ENCODE measurements around the gene DACT2.
"Not testable (repeated sequence)": the region's sequence is repeated elsewhere in the genome, so short reads cannot be mapped to it uniquely, and the experiment has no call there.

DACT2 gene

GRCh38 chr6:168326294-168327261, 7.0 kb upstream of the DACT2 start:
- no peak for DNase-seq (ENCODE audit: low read depth in 2 of 2)

DNA sequence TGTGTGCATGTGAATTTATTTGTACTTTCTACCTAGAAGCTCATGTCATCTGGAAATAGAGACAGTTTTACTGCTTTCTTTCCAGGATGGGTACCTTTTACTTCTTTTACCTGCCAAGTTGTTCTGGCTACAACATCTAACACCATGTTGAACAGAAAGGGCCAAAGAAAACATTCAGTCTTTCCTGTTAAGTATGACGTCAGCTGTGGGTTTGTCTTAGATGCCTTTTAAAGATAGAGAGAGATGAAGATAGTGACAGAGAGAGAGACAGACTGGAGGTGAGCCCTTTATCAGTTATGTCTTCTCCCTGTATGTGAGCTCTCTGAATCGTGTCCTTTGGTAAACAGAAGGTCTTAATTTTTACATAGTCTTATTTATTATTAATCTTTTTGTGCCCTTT, 3.4 kb upstream of the DACT2 start:
- no peak for DNase-seq (ENCODE audit: low read depth in 2 of 2)

- DNase-seq (ENCODE audit: low read depth in 2 of 2) = no peak
Observed at GRCh38 chr6:168320634-168321033, 1.1 kb upstream of the DACT2 start.

- DNase-seq (ENCODE audit: low read depth in 2 of 2) = no peak
Observed at GRCh38 chr6:168318579-168319278, 848 bp downstream of the DACT2 start.

DNA sequence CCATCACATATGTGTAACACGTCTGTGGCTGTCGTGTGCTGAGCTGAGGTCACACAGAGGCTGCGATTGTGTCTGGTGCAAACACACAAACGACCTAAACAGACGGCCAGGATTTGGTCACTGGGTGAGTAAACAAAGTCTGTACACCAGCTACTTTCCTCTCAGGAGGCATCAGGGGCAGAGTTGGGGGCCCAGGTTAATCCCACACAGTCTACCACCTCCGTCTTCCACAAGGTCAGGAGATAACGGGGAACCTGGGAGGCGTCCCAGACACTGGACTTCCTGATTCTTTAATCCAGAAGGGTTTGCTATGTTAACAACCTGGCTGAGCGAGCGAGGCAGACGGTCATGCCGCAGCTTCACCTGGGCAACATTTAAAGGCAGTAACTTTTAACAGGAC, 1.5 kb downstream of the DACT2 start:
- no peak for DNase-seq (ENCODE audit: low read depth in 2 of 2)

DNA sequence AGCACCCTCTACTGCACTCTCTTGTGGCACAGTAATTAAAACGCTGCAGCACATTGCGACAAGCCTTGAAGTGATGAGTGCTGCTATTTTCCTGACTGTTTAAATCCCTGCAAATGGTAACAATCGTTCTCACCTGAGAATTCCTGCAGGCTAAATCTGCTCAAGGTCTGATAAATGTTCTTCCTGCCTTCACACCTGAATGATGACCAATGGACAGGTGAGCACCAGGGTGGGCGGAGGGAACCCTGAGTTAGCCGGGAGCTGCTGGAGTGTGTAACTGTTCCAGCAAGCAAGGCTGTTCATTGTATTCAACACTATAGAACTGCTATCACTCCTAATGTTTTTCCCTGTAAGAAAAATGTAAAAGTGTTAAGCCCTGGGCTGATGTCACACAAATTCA, 4.0 kb downstream of the DACT2 start:
- DNase-seq (ENCODE audit: low read depth in 2 of 2) = no peak

- DNase-seq (ENCODE audit: low read depth in 2 of 2) = no peak
Observed at GRCh38 chr6:168314948-168315347, 4.6 kb downstream of the DACT2 start.

- no peak for DNase-seq (ENCODE audit: low read depth in 2 of 2)
Observed at GRCh38 chr6:168314021-168314420, 5.6 kb downstream of the DACT2 start.

GRCh38 chr6:168313431-168314011, 6.1 kb downstream of the DACT2 start:
- no peak for DNase-seq (ENCODE audit: low read depth in 2 of 2)

- DNase-seq (ENCODE audit: low read depth in 2 of 2) = not testable (repeated sequence)
Observed at GRCh38 chr6:168312125-168312507, 7.5 kb downstream of the DACT2 start.

GRCh38 chr6:168311410-168312124, 8.0 kb downstream of the DACT2 start:
- DNase-seq (ENCODE audit: low read depth in 2 of 2) = no peak

DNA sequence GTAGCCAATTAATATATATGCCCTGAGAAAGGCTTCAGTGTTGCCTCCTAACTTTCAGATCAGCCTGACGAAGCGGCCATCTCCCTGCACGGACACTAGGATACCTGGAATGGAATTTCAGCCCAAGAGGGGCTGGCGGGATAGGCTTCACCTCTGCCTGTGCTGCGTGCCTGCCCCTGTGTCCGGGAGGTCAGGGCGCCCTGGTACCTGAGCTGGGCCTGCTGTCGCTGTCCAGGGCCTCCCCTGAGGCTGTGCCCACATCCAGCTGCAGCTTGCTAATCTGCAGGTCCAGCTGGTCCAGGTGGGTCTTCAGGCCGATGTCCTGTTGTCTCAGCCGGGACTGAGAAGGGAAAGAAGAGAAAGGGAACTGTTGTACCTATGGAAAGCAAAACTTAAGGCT, 8.6 kb downstream of the DACT2 start:
- no peak for DNase-seq (ENCODE audit: low read depth in 2 of 2)

GRCh38 chr6:168310403-168310802, 9.2 kb downstream of the DACT2 start:
- DNase-seq (ENCODE audit: low read depth in 2 of 2) = no peak

GRCh38 chr6:168309997-168310396, 9.6 kb downstream of the DACT2 start:
- no peak for DNase-seq (ENCODE audit: low read depth in 2 of 2)

GRCh38 chr6:168309183-168309582, 10.4 kb downstream of the DACT2 start:
- no peak for DNase-seq (ENCODE audit: low read depth in 2 of 2)

DNA sequence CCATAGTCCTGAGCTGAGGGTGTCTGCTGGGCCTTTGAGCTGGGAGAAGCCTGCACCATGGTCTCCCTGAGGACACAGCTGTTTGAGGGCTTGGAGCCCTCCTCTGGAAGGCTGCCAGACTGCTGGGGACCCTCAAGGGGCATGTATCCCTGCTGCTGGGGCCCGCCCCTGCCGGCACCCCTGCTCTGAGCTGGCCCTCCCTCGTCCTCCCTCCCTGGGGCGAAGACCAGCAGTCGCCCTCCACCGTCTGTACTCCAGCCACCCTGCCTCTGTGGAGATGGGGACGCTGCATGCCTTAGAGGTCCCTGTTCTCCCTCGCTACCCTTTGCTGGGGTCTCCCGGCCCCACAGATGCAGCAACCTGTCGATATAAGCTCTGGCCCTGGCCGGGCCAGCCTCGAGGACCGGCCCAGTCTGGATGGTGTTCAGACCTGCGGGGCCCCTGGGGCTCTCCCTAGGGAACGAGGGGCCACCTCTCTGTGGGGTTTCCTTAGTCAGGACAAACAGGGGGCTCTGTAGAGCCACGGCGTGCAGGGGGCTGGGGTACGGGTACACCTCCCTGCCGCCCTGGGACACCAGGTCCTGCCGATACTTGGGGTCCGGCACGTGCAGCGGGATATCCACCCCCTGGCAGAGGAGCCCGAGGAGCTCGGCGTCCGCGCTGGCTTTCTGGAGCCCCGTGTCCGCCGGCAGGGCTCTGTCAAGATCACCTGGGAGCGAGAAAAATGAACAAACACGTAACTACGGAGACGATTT, 11.0 kb downstream of the DACT2 start:
- no peak for DNase-seq (ENCODE audit: low read depth in 2 of 2)

- DNase-seq (ENCODE audit: low read depth in 2 of 2) = no peak
Observed at GRCh38 chr6:168307695-168308021, 11.9 kb downstream of the DACT2 start.

DNA sequence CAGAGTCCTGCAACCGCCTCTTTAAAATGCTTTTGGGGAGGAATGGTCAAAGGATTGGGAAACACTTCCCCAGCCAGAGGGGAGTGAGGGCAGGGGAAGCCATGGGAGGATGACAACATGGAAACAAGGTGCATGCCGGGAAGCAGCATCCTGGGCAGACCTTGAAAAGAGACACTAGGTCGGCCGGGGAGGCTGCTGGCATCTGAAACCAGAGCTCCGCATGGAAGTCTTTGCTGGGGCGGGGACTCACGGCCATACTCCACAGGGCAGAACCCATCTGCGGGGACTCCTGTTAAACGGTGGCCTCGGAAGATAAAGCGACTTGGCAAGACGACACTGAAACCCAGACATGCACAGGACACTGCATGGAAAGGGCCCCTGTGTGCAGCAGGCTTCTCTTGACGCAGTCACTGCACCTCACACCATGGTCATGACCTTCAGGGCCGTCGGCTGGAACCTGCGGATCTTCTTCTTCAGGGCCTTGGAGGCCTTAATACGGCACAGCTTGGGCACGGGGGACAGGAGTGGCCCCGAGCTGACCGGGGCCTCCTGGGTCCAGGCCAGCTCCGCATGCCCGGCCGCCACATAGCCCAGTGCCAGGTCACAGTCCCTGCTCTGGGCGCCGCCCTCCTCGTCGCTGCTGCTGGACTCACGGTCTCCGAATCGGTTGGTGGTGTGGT, 12.4 kb downstream of the DACT2 start:
- no peak for DNase-seq (ENCODE audit: low read depth in 2 of 2)

DNA sequence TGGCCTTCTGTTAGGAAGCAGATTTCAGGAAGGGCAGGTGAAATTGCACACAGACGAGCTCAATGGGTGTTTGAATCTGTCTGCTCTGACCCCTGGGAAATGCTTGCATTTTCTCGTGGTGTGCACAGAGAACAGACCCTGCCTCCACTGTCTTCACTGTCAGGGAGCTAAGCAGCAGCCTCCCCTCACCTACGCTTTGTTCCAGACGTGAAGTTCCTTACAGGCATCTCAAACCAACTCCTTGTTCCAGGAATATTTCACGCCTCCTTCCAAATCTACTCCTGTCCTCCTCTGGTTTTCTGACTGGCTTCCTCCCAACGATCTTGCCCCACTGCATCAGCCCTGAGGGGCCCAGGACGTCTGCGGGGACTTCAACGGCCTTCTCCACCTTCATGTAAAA, 13.7 kb downstream of the DACT2 start:
- DNase-seq (ENCODE audit: low read depth in 2 of 2) = no peak

GRCh38 chr6:168305096-168305749, 14.4 kb downstream of the DACT2 start:
- DNase-seq (ENCODE audit: low read depth in 2 of 2) = no peak

- DNase-seq (ENCODE audit: low read depth in 2 of 2) = no peak
Observed at GRCh38 chr6:168304752-168305015, 14.9 kb downstream of the DACT2 start.
